HEK293 (cell line): ENCODE results near the gene CCDC57.

Experiments used
- CTCF ChIA-PET: fragments of 350-600 bp; formaldehyde crosslinking; extraction: SDS; loops from one replicate; lab custom pipeline; 2021; ENCODE audit warnings: antibody characterized with exemption; lab: Yijun Ruan, JAX
- POLR2A ChIA-PET: fragments of 300-600 bp; formaldehyde crosslinking; extraction: SDS; loops from one replicate; lab custom pipeline; 2020; ENCODE audit warnings: antibody characterized with exemption, inconsistent platforms; lab: Yijun Ruan, JAX
- H3K27ac ChIP-seq: fragments of 200-500 bp; sonication (Bioruptor generic); 2 replicates; pipeline ENCODE4 v1.5.1; 2014; ENCODE audit warnings: low read depth, low read length, control low read depth, inconsistent platforms; ENCODE audit errors: extremely low read depth
- H3K36me3 ChIP-seq, 2 experiments: fragments of 200-500 bp in 1 of 2; sonication (Bioruptor generic) in 1 of 2; 1 replicate in 1 of 2; 2 replicates in 1 of 2; pipeline ENCODE4 v1.5.1; 2014 to 2017; ENCODE audit warnings: inconsistent platforms in 2 of 2, low read length in 2 of 2; ENCODE audit not compliant: control insufficient read depth in 2 of 2, insufficient read depth in 1 of 2
- H3K4me1 ChIP-seq: fragments of 200-500 bp; sonication (Bioruptor generic); 2 replicates; pipeline ENCODE4 v1.5.1; 2014; ENCODE audit warnings: mild to moderate bottlenecking, low read length, inconsistent platforms; ENCODE audit not compliant: control insufficient read depth, insufficient read depth
- H3K4me3 ChIP-seq: 2 replicates; pipeline ENCODE4 v1.5.1; 2011; ENCODE audit warnings: low read depth, mild to moderate bottlenecking, control low read depth, low read length, moderate library complexity
- H3K9me3 ChIP-seq: fragments of 200-500 bp; sonication (Bioruptor generic); 2 replicates; pipeline ENCODE4 v1.5.1; 2014; ENCODE audit warnings: low read depth, low read length, inconsistent platforms; ENCODE audit not compliant: control insufficient read depth, insufficient read depth
- IKZF3 ChIP-seq: fragments of 450-650 bp; IDR thresholded peaks from 2 replicates; pipeline ENCODE4 v1.5.0; 2018; ENCODE audit warnings: missing biosample characterization, mild to moderate bottlenecking, missing genetic modification characterization, moderate library complexity
- OSR2 ChIP-seq: fragments of 450-650 bp; formaldehyde crosslinking; IDR thresholded peaks from 2 replicates; pipeline ENCODE4 v1.5.1; 2016; ENCODE audit warnings: missing biosample characterization, missing genetic modification characterization
- PRDM10 ChIP-seq: fragments of 450-650 bp; formaldehyde crosslinking; IDR thresholded peaks from 2 replicates; pipeline ENCODE4 v1.5.1; 2016; ENCODE audit warnings: missing biosample characterization, missing genetic modification characterization
- PRDM6 ChIP-seq: fragments of 450-650 bp; formaldehyde crosslinking; IDR thresholded peaks from 2 replicates; pipeline ENCODE4 v1.5.1; 2017; ENCODE audit warnings: missing biosample characterization, missing genetic modification characterization
- SCRT2 ChIP-seq: fragments of 450-650 bp; formaldehyde crosslinking; IDR thresholded peaks from 2 replicates; pipeline ENCODE4 v1.5.1; 2016; ENCODE audit warnings: missing biosample characterization, missing genetic modification characterization
- WT1 ChIP-seq: fragments of 450-650 bp; formaldehyde crosslinking; IDR thresholded peaks from 2 replicates; pipeline ENCODE4 v1.5.1; 2016; ENCODE audit warnings: missing biosample characterization, missing genetic modification characterization
- YY1 ChIP-seq: fragments of 450-650 bp; formaldehyde crosslinking; IDR thresholded peaks from 2 replicates; pipeline ENCODE4 v1.5.1; 2018; ENCODE audit warnings: missing biosample characterization, missing genetic modification characterization
- ZBTB26 ChIP-seq: fragments of 450-650 bp; formaldehyde crosslinking; optimal IDR thresholded peaks from 2 replicates; pipeline ENCODE3; 2016; ENCODE audit warnings: missing biosample characterization, mild to moderate bottlenecking, missing genetic modification characterization
- ZNF112 ChIP-seq: fragments of 450-650 bp; formaldehyde crosslinking; IDR thresholded peaks from 2 replicates; pipeline ENCODE4 v1.5.0; 2017; ENCODE audit warnings: missing biosample characterization, missing genetic modification characterization
- ZNF132 ChIP-seq: fragments of 450-650 bp; formaldehyde crosslinking; IDR thresholded peaks from 2 replicates; pipeline ENCODE4 v1.5.1; 2017; ENCODE audit warnings: missing biosample characterization, missing genetic modification characterization, borderline replicate concordance
- ZNF184 ChIP-seq: fragments of 450-650 bp; IDR thresholded peaks from 2 replicates; pipeline ENCODE4 v1.5.1; 2018; ENCODE audit warnings: missing biosample characterization, mild to moderate bottlenecking, missing genetic modification characterization
- ZNF221 ChIP-seq: fragments of 450-650 bp; formaldehyde crosslinking; IDR thresholded peaks from 2 replicates; pipeline ENCODE4 v1.5.1; 2017; ENCODE audit warnings: missing biosample characterization, missing genetic modification characterization, borderline replicate concordance
- ZNF24 ChIP-seq: fragments of 450-650 bp; formaldehyde crosslinking; IDR thresholded peaks from 2 replicates; pipeline ENCODE4 v1.5.1; 2016; ENCODE audit warnings: missing biosample characterization, missing genetic modification characterization
- ZNF366 ChIP-seq: fragments of 450-650 bp; formaldehyde crosslinking; conservative IDR thresholded peaks from 2 replicates; pipeline ENCODE4 v1.5.1; 2016; ENCODE audit warnings: missing biosample characterization, missing genetic modification characterization
- ZNF391 ChIP-seq: fragments of 450-650 bp; formaldehyde crosslinking; IDR thresholded peaks from 2 replicates; pipeline ENCODE4 v1.5.1; 2016; ENCODE audit warnings: low read depth, missing biosample characterization, missing genetic modification characterization, borderline replicate concordance
- ZNF529 ChIP-seq: fragments of 450-650 bp; formaldehyde crosslinking; IDR thresholded peaks from 2 replicates; pipeline ENCODE4 v1.5.1; 2017; ENCODE audit warnings: missing genetic modification characterization, missing biosample characterization; ENCODE audit not compliant: insufficient replicate concordance
- ZNF596 ChIP-seq: fragments of 450-650 bp; IDR thresholded peaks from 2 replicates; pipeline ENCODE4 v1.5.0; 2018; ENCODE audit warnings: missing biosample characterization, mild to moderate bottlenecking, missing genetic modification characterization, moderate library complexity
- ZNF624 ChIP-seq: fragments of 450-650 bp; formaldehyde crosslinking; IDR thresholded peaks from 2 replicates; pipeline ENCODE4 v1.5.1; 2017; ENCODE audit warnings: missing biosample characterization, missing genetic modification characterization
- ZNF670 ChIP-seq: fragments of 450-650 bp; formaldehyde crosslinking; IDR thresholded peaks from 2 replicates; pipeline ENCODE4 v1.5.1; 2016; ENCODE audit warnings: missing biosample characterization, missing genetic modification characterization, low read depth
- ZNF768 ChIP-seq: fragments of 450-650 bp; formaldehyde crosslinking; IDR thresholded peaks from 2 replicates; pipeline ENCODE4 v1.5.1; 2018; ENCODE audit warnings: missing biosample characterization, mild to moderate bottlenecking, missing genetic modification characterization
- ZNF791 ChIP-seq: fragments of 450-650 bp; formaldehyde crosslinking; IDR thresholded peaks from 2 replicates; pipeline ENCODE4 v1.5.1; 2016; ENCODE audit warnings: missing biosample characterization, missing genetic modification characterization
- ZNF843 ChIP-seq: fragments of 450-650 bp; formaldehyde crosslinking; IDR thresholded peaks from 2 replicates; pipeline ENCODE4 v1.5.1; 2016; ENCODE audit warnings: missing biosample characterization, missing genetic modification characterization
- ZSCAN23 ChIP-seq: fragments of 450-650 bp; formaldehyde crosslinking; IDR thresholded peaks from 2 replicates; pipeline ENCODE4 v1.5.1; 2016; ENCODE audit warnings: missing biosample characterization, missing genetic modification characterization
- TF ChIP-seq, protein P1 (sequence below): fragments of 450-650 bp; IDR thresholded peaks from 2 replicates; pipeline ENCODE4 v1.5.1; 2018; ENCODE audit warnings: missing biosample characterization, missing genetic modification characterization
- TF ChIP-seq, protein P2 (sequence below): fragments of 450-650 bp; formaldehyde crosslinking; IDR thresholded peaks from 2 replicates; pipeline ENCODE4 v1.5.1; 2016; ENCODE audit warnings: missing biosample characterization, missing genetic modification characterization

Gene CCDC57

DNA sequence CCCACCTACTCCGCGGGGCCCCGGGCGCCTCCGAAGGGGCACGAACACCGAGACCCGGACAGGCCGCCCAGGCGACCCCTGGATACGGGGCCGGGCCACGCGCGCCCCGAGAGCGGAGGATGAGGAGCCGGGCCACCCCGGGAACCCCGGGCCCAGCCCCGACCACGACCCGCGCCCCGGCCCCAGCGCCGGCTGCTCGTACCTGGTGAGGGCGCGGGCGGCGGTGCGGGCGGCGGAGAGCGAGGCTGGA, 114.8 kb downstream of the CCDC57 start:
- ChIA-PET CTCF (interaction anchor here (0.9 kb wide), 1 partner anchor 60 kb away, joined by 4 read pairs; the partner anchor contains the start of gene DCXR), POLR2A (interaction anchor here (0.6 to 3.9 kb wide), 10 partner anchors 9 to 265 kb away, joined by 3 to 18 read pairs (median 5); partner anchors contain the start of genes CENPX, DCXR, GPS1 and LRRC45)
- peak overlapping the region; percentile 84 for H3K4me3 ChIP-seq
- H3K4me1 ChIP-seq: 0 out of 2 replicates have a peak, but pooled peaks cover 7% of the 10 kb centered on the region
- TF ChIP-seq IKZF3 (peak; percentile 18; the same call in 1 of the 2 replicates), ZNF596 (tag by site-specific recombination) (0 out of 2 replicates have a peak, but pooled peaks have one; percentile 63), ZNF132 (tag by site-specific recombination) (no peak), ZBTB26 (tag by site-specific recombination) (peak; percentile 24), YY1 (tag by site-specific recombination) (peak; percentile 48; the same call in 1 of the 2 replicates)
- TF ChIP-seq, protein P1, sequence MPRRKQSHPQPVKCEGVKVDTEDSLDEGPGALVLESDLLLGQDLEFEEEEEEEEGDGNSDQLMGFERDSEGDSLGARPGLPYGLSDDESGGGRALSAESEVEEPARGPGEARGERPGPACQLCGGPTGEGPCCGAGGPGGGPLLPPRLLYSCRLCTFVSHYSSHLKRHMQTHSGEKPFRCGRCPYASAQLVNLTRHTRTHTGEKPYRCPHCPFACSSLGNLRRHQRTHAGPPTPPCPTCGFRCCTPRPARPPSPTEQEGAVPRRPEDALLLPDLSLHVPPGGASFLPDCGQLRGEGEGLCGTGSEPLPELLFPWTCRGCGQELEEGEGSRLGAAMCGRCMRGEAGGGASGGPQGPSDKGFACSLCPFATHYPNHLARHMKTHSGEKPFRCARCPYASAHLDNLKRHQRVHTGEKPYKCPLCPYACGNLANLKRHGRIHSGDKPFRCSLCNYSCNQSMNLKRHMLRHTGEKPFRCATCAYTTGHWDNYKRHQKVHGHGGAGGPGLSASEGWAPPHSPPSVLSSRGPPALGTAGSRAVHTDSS: peak; percentile 9; the same call in 1 of the 2 replicates
- peak overlapping the region; percentile 99 for H3K27ac ChIP-seq
- H3K9me3 ChIP-seq: no peaks in the 10 kb centered on the region
- H3K36me3 ChIP-seq: peaks cover 9 to 40% of the 10 kb centered on the region in 2 experiments; a peak in 2 of 3 replicates

- ChIA-PET CTCF (interaction anchor here (0.7 to 0.9 kb wide), 2 partner anchors 60 to 173 kb away, joined by 3 to 4 read pairs; partner anchors contain the start of gene DCXR), POLR2A (interaction anchor here (0.6 to 3.9 kb wide), 12 partner anchors 10 to 264 kb away, joined by 3 to 18 read pairs (median 4); partner anchors contain the start of genes CENPX, DCXR, GPS1 and LRRC45)
- H3K4me1 ChIP-seq: 0 out of 2 replicates have a peak, but pooled peaks cover 7% of the 10 kb centered on the region
- H3K27ac ChIP-seq: peak overlapping the region; percentile 99
- H3K4me3 ChIP-seq: peak overlapping the region; percentile 84
- H3K9me3 ChIP-seq: no peaks in the 10 kb centered on the region
- H3K36me3 ChIP-seq: peaks cover 9 to 45% of the 10 kb centered on the region in 2 experiments; a peak in 2 of 3 replicates
- no peak for TF ChIP-seq ZNF843 (tag by site-specific recombination)
- no peak for TF ChIP-seq ZNF391 (tag by site-specific recombination)
- TF ChIP-seq WT1: 0 out of 2 replicates have a peak, but pooled peaks have one; percentile 33
- TF ChIP-seq ZNF112 (tag by site-specific recombination): no peak
- TF ChIP-seq ZNF221: no peak
- TF ChIP-seq ZNF366 (tag by site-specific recombination): no peak
- no peak for TF ChIP-seq PRDM6 (tag by site-specific recombination)
- no peak for TF ChIP-seq ZNF768 (tag by site-specific recombination)
- no peak for TF ChIP-seq SCRT2 (tag by site-specific recombination)
- no peak for TF ChIP-seq ZNF791 (tag by site-specific recombination)
- no peak for TF ChIP-seq ZNF670 (tag by site-specific recombination)
- TF ChIP-seq, protein P2, sequence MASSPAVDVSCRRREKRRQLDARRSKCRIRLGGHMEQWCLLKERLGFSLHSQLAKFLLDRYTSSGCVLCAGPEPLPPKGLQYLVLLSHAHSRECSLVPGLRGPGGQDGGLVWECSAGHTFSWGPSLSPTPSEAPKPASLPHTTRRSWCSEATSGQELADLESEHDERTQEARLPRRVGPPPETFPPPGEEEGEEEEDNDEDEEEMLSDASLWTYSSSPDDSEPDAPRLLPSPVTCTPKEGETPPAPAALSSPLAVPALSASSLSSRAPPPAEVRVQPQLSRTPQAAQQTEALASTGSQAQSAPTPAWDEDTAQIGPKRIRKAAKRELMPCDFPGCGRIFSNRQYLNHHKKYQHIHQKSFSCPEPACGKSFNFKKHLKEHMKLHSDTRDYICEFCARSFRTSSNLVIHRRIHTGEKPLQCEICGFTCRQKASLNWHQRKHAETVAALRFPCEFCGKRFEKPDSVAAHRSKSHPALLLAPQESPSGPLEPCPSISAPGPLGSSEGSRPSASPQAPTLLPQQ (tag by site-specific recombination): no peak
- no peak for TF ChIP-seq ZNF24 (tag by site-specific recombination)
- TF ChIP-seq ZSCAN23 (tag by site-specific recombination): no peak
- no peak for TF ChIP-seq ZNF184 (tag by site-specific recombination)
- no peak for TF ChIP-seq ZNF529 (tag by site-specific recombination)
- TF ChIP-seq OSR2 (tag by site-specific recombination): no peak
- TF ChIP-seq ZNF624 (tag by site-specific recombination): no peak
- TF ChIP-seq PRDM10 (tag by site-specific recombination): peak; percentile 76
These were observed 115.3 kb downstream of the CCDC57 start for GRCh38 chr17:82097184-82097918.
